ENCODE results near the gene CAMKMT. TPM values are rescaled to one million over a fixed set of nuclear protein-coding genes. Genes with fewer than 3 reads are reported as not detected.

CAMKMT gene
- total RNA-seq, 1 donor: 15.0 TPM

DNA sequence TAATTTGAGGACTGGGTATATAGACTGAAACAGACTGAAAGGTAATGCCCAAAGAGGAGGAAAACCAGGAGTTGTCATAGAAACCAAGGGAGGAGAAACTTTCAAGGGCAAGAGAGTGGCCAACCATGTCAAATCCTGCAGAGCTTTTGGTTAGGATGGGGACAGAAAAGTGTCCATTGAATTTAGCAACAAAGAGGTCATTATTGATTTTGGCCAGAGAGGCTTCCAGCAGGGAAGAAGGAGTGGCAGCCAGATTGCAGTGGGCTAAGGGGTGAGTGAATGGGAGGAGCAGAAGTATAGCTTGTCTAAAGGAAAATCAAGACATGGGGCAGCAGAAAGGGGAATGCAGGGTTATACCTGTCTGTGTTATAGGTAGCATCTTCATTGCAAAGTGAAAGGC is 194.0 kb downstream of the CAMKMT start:
- no peak for DNase-seq (ENCODE audit: low read depth)
- no peak for TF ChIP-seq CTCF (IDR thresholded peaks at IDR 0.05; ENCODE audit: insufficient read depth, low read length)
- no peak overlapping the region for H3K4me3 ChIP-seq (ENCODE audit: low read depth, low read length)

- no peak for DNase-seq (ENCODE audit: low read depth)
- TF ChIP-seq CTCF (IDR thresholded peaks at IDR 0.05; ENCODE audit: insufficient read depth, low read length): no peak
- no peak overlapping the region for H3K4me3 ChIP-seq (ENCODE audit: low read depth, low read length)
Observed at GRCh38 chr2:44559108-44559507, 197.4 kb downstream of the CAMKMT start.

DNA sequence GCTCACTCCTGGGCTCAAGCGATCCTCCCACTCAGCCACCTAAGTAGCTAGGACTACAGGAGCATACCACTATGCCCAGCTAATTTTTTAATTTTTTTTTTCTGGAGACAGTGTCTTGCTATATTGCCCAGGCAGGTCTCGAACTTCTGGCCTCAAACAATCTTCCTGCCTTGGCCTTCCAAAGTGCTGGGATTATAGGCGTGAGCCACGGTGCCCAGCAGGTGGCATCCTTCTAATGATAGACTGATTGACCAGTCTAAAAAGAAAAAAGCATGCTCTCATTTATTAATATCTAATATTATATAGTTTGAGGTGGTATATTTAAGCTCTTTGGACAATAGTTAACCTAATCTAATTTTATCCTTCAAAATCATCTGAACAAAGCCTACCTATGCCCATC is 198.6 kb downstream of the CAMKMT start:
- peak; percentile 3 for DNase-seq (ENCODE audit: low read depth)
- H3K4me3 ChIP-seq (ENCODE audit: low read depth, low read length): no peak overlapping the region
- TF ChIP-seq CTCF (IDR thresholded peaks at IDR 0.05; ENCODE audit: insufficient read depth, low read length): peak; percentile 12

DNA sequence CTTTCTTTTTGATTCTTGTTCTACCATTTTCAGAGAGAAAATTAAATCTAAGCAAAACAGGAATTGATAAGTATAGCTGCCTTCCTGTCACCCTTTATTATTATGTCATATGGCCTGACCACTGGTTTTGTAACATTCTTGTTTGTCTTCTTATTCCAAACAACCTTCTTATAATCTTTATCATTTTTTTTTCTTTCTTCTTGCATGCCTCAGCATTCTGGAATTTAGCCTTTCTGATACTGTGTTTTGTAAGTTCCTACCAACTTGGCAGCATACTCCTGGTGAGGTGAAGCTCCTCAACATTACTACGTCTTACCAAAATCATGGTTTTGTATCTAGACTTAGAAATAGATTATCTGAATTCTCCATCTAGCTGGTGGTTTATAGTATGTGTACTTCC is 199.2 kb downstream of the CAMKMT start:
- peak; percentile 53 for DNase-seq (ENCODE audit: low read depth)
- no peak overlapping the region for H3K4me3 ChIP-seq (ENCODE audit: low read depth, low read length)
- TF ChIP-seq CTCF (IDR thresholded peaks at IDR 0.05; ENCODE audit: insufficient read depth, low read length): no peak

DNA sequence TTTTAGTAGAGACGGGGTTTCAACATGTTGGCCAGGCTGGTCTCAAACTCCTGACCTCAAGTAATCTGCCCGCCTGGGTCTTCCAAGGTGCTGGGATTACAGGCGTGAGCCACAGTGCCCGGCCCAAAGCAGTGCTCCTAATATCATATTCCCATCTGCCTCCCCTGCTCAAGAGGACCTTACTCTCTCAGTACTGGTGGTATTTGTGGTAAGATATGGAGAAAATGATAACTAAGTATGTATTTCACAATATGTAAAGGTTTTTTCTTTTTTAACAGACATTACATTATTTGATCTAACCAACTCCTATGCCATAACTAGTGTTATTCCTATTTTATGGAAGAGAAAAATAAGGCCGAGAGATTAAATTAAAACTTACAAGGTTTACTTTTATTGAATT is 201.0 kb downstream of the CAMKMT start:
- TF ChIP-seq CTCF (IDR thresholded peaks at IDR 0.05; ENCODE audit: insufficient read depth, low read length): no peak
- no peak overlapping the region for H3K4me3 ChIP-seq (ENCODE audit: low read depth, low read length)
- DNase-seq (ENCODE audit: low read depth): no peak

DNA sequence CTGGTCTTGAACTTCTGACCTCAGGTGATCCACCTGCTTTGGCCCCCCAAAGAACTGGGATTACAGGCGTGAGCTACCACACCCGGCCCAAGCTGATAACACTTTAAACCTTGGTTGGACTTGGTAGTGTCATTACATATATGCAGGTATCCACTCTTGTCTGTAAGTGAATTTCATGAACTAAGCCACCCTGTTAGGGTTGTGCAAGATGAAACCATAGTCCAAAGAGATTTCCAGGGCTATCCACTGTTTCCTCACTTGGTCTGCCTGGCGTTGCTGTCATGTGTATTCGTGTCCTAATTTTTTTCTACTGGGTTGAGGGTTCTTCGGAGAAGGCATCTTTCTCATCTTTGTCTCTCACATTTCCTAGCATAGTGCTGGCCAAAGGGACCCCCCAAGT is 203.0 kb downstream of the CAMKMT start:
- H3K4me3 ChIP-seq (ENCODE audit: low read depth, low read length): no peak overlapping the region
- no peak for DNase-seq (ENCODE audit: low read depth)
- no peak for TF ChIP-seq CTCF (IDR thresholded peaks at IDR 0.05; ENCODE audit: insufficient read depth, low read length)

- no peak for TF ChIP-seq CTCF (IDR thresholded peaks at IDR 0.05; ENCODE audit: insufficient read depth, low read length)
- DNase-seq (ENCODE audit: low read depth): no peak
- H3K4me3 ChIP-seq (ENCODE audit: low read depth, low read length): no peak overlapping the region
Observed at GRCh38 chr2:44566059-44566458, 204.3 kb downstream of the CAMKMT start.

All from fibroblast of the aortic adventitia (primary cell).